DOHH2 (cell line): ENCODE data around the gene PEAK1.

Experiments
- H3F3A ChIP-seq: fragments of 200-600 bp; sonication (generic), shearing (Covaris generic); 2 replicates; pipeline ENCODE4 v1.6.0; 2016; ENCODE audit warnings: antibody characterized with exemption, mild to moderate bottlenecking; ENCODE audit not compliant: control insufficient read depth, insufficient read depth
- H3K27ac ChIP-seq: fragments of 200-600 bp; sonication (generic); 2 replicates; pipeline ENCODE4 v1.5.1; 2014; ENCODE audit warnings: low read depth, mild to moderate bottlenecking, low read length, moderate library complexity
- H3K27me3 ChIP-seq: fragments of 200-600 bp; sonication (generic); 2 replicates; pipeline ENCODE4 v1.6.1; 2014; ENCODE audit warnings: mild to moderate bottlenecking, low read length, mixed read lengths; ENCODE audit not compliant: control insufficient read depth
- H3K36me3 ChIP-seq: fragments of 200-600 bp; sonication (generic); 2 replicates; pipeline ENCODE4 v1.6.1; 2014; ENCODE audit warnings: mild to moderate bottlenecking, low read length, moderate library complexity, mixed read lengths; ENCODE audit not compliant: control insufficient read depth
- H3K4me1 ChIP-seq: fragments of 200-600 bp; sonication (generic); 2 replicates; pipeline ENCODE4 v1.6.1; 2014; ENCODE audit warnings: mild to moderate bottlenecking, low read length, mixed read lengths; ENCODE audit not compliant: control insufficient read depth
- H3K4me2 ChIP-seq: fragments of 200-600 bp; sonication (generic); 2 replicates; pipeline ENCODE4 v1.6.0; 2014; ENCODE audit warnings: mild to moderate bottlenecking, low read length, moderate library complexity
- H3K4me3 ChIP-seq: fragments of 200-600 bp; sonication (generic); 2 replicates; pipeline ENCODE4 v1.5.1; 2014; ENCODE audit warnings: mild to moderate bottlenecking, low read length, mixed read lengths
- H3K79me2 ChIP-seq: fragments of 200-600 bp; sonication (generic); 2 replicates; pipeline ENCODE4 v1.6.1; 2014; ENCODE audit warnings: mild to moderate bottlenecking, low read length, mixed read lengths; ENCODE audit not compliant: control insufficient read depth
- H3K9me2 ChIP-seq: fragments of 200-600 bp; sonication (generic); replicated peaks from 2 replicates; pipeline ENCODE4 v1.6.1; 2014; ENCODE audit warnings: mild to moderate bottlenecking, low read length, mixed read lengths; ENCODE audit not compliant: control insufficient read depth
- H3K9me3 ChIP-seq: fragments of 200-600 bp; sonication (generic); 2 replicates; pipeline ENCODE4 v1.6.1; 2014; ENCODE audit warnings: antibody characterized with exemption, low read length, mixed read lengths; ENCODE audit not compliant: control insufficient read depth, insufficient read depth
- H4K20me1 ChIP-seq: fragments of 200-600 bp; sonication (generic); 2 replicates; pipeline ENCODE4 v1.6.0; 2014; ENCODE audit warnings: low read depth, mild to moderate bottlenecking, antibody characterized with exemption, low read length, moderate library complexity; ENCODE audit not compliant: control insufficient read depth, insufficient read depth
- EZH2phosphoT487 ChIP-seq: fragments of 200-600 bp; sonication (generic); IDR thresholded peaks from 2 replicates; pipeline ENCODE4 v1.6.1; 2017; ENCODE audit warnings: borderline replicate concordance, mild to moderate bottlenecking, antibody characterized with exemption, low read length, moderate library complexity, mixed read lengths
- TF ChIP-seq, protein P1 (sequence below): fragments of 200-600 bp; sonication (generic); IDR thresholded peaks from one replicate; pipeline ENCODE4 v1.5.1; 2014; ENCODE audit warnings: antibody characterized with exemption, mild to moderate bottlenecking, low read depth, low read length; ENCODE audit not compliant: poor library complexity, severe bottlenecking

The PEAK1 gene

GRCh38 chr15:77064539-77065308 lies 355.2 kb downstream of the PEAK1 start:
- Histone ChIP-seq H3K4me3 (no peak overlapping the region), H3K9me2 (no peaks in the 10 kb centered on the region), H3F3A (peaks cover 3% of the 10 kb centered on the region; the same call in 1 of the 2 replicates), H4K20me1 (peaks cover 27% of the 10 kb centered on the region), H3K36me3 (peaks cover 28% of the 10 kb centered on the region), H3K27me3 (no peaks in the 10 kb centered on the region), H3K4me2 (no peak overlapping the region), H3K79me2 (peaks cover 98% of the 10 kb centered on the region), H3K4me1 (peaks cover 64% of the 10 kb centered on the region), H3K27ac (no peak overlapping the region), H3K9me3 (no peaks in the 10 kb centered on the region)
- TF ChIP-seq, protein P1, sequence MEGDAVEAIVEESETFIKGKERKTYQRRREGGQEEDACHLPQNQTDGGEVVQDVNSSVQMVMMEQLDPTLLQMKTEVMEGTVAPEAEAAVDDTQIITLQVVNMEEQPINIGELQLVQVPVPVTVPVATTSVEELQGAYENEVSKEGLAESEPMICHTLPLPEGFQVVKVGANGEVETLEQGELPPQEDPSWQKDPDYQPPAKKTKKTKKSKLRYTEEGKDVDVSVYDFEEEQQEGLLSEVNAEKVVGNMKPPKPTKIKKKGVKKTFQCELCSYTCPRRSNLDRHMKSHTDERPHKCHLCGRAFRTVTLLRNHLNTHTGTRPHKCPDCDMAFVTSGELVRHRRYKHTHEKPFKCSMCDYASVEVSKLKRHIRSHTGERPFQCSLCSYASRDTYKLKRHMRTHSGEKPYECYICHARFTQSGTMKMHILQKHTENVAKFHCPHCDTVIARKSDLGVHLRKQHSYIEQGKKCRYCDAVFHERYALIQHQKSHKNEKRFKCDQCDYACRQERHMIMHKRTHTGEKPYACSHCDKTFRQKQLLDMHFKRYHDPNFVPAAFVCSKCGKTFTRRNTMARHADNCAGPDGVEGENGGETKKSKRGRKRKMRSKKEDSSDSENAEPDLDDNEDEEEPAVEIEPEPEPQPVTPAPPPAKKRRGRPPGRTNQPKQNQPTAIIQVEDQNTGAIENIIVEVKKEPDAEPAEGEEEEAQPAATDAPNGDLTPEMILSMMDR = no peak
- no peak for TF ChIP-seq EZH2phosphoT487

DNA sequence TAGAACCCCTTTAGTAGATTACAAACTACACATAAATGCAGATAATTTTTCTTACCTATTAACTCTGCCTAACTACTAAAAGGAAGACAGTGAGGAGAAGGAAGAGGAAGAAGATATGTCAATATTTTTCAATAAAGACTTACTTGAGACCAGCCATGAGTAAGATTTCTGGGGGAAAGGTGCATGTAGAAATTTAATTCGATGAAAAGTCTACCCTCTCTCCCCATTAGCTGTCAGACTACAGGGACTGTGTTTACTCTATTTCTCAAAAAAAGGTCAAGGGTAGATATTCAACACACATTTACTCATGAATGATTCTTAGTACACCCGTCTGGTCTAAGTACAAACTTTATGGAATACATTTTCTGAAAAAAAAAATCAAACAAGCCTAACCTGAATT lies 355.8 kb downstream of the PEAK1 start:
- Histone ChIP-seq H3K27ac (no peak overlapping the region), H3F3A (peaks cover 3% of the 10 kb centered on the region; the same call in 1 of the 2 replicates), H3K27me3 (no peaks in the 10 kb centered on the region), H3K79me2 (peaks cover 98% of the 10 kb centered on the region), H3K4me2 (no peak overlapping the region), H3K4me3 (no peak overlapping the region), H3K4me1 (peaks cover 62% of the 10 kb centered on the region), H3K9me2 (no peaks in the 10 kb centered on the region), H3K9me3 (no peaks in the 10 kb centered on the region), H3K36me3 (peaks cover 23% of the 10 kb centered on the region), H4K20me1 (peaks cover 25% of the 10 kb centered on the region)
- TF ChIP-seq, protein P1 = no peak
- TF ChIP-seq EZH2phosphoT487 = no peak

GRCh38 chr15:77063249-77063648 lies 356.7 kb downstream of the PEAK1 start:
- TF ChIP-seq EZH2phosphoT487 = no peak
- TF ChIP-seq, protein P1 = no peak
- H3K27ac ChIP-seq = no peak overlapping the region
- no peaks in the 10 kb centered on the region for H3K27me3 ChIP-seq
- peaks cover 96% of the 10 kb centered on the region for H3K79me2 ChIP-seq
- H3K9me3 ChIP-seq = no peaks in the 10 kb centered on the region
- no peak overlapping the region for H3K4me3 ChIP-seq
- H3K4me1 ChIP-seq = peaks cover 53% of the 10 kb centered on the region
- no peak overlapping the region for H3K4me2 ChIP-seq
- no peaks in the 10 kb centered on the region for H3K9me2 ChIP-seq
- H4K20me1 ChIP-seq = peaks cover 29% of the 10 kb centered on the region
- H3K36me3 ChIP-seq = peaks cover 21% of the 10 kb centered on the region
- H3F3A ChIP-seq = peaks cover 3% of the 10 kb centered on the region; the same call in 1 of the 2 replicates
